Endothelial cell of umbilical vein (primary cell): ENCODE measurements around the gene CTDP1. TPM values are rescaled to one million over a fixed set of nuclear protein-coding genes. Genes with fewer than 3 reads are reported as not detected.
A peak's percentile ranks its signal among the peaks of the same experiment; 100 is the strongest.

Experiments
- BruUV-seq: library from RNA; stranded (reverse); fragments of 400-500 nt; replicated peaks from 2 replicates; lab custom pipeline; 2021; lab: Mats Ljungman, UMichigan
- CTCF ChIA-PET: fragments of 300-600, 350-600 bp; sonication (Branson Sonifier 250); formaldehyde crosslinking; loops from one replicate; lab custom pipeline; 2021; ENCODE audit warnings: antibody characterized with exemption, inconsistent platforms; lab: Charles Lee
- POLR2A ChIA-PET: fragments of 300-600, 350-600 bp; sonication (Branson Sonifier 250); formaldehyde crosslinking; loops from one replicate; lab custom pipeline; 2021; ENCODE audit warnings: antibody characterized with exemption, inconsistent platforms; lab: Charles Lee
- DNase-seq: peaks from one replicate; pipeline ENCODE4 v3.0.0-alpha.2; 2011; ENCODE audit warnings: low read depth, low spot score
- FAIRE-seq: peaks from 2 replicates; lab custom pipeline; 2011; peaks lifted over from hg19 to GRCh38; lab: Jason Lieb, UNC
- H2AFZ ChIP-seq: 2 replicates; pipeline ENCODE4 v1.6.0; 2012; ENCODE audit warnings: low read depth, low read length, control low read depth, inconsistent platforms
- H3K27ac ChIP-seq: 2 replicates; pipeline ENCODE4 v1.5.1; 2011; ENCODE audit warnings: low read depth, mild to moderate bottlenecking, control low read depth, low read length, moderate library complexity; ENCODE audit not compliant: insufficient read depth
- H3K27me3 ChIP-seq, 2 experiments: 2 replicates each; pipeline versions ENCODE4 v1.6.0 to v1.6.1; 2011; ENCODE audit warnings: low read length in 2 of 2, mixed read lengths in 1 of 2; ENCODE audit not compliant: control insufficient read depth in 2 of 2, insufficient read depth in 2 of 2
- H3K36me3 ChIP-seq, 2 experiments: 2 replicates in 1 of 2; 3 replicates in 1 of 2; pipeline ENCODE4 v1.5.1; 2011; ENCODE audit warnings: low read length in 2 of 2, mild to moderate bottlenecking in 1 of 2, moderate library complexity in 1 of 2; ENCODE audit not compliant: control insufficient read depth in 2 of 2, insufficient read depth in 2 of 2; ENCODE audit errors: extremely low read depth in 1 of 2
- H3K4me1 ChIP-seq: 3 replicates; pipeline ENCODE4 v1.5.1; 2011; ENCODE audit warnings: mild to moderate bottlenecking, low read length; ENCODE audit not compliant: control insufficient read depth, insufficient read depth; ENCODE audit errors: extremely low read depth
- H3K4me2 ChIP-seq: 2 replicates; pipeline ENCODE4 v1.6.1; 2011; ENCODE audit warnings: low read length, control low read depth, mixed read lengths; ENCODE audit not compliant: insufficient read depth
- H3K4me3 ChIP-seq, 3 experiments: fragments of 200-600 bp in 1 of 3; sonication (generic), shearing (Covaris generic) in 1 of 3; replicated peaks in 1 of 3; 2 replicates each; pipeline ENCODE4 v1.5.1; 2011 to 2016; ENCODE audit warnings: control low read depth in 3 of 3, low read length in 3 of 3, mild to moderate bottlenecking in 2 of 3, inconsistent platforms in 1 of 3, low read depth in 1 of 3, moderate library complexity in 1 of 3; ENCODE audit not compliant: insufficient read depth in 1 of 3
- H3K79me2 ChIP-seq: 2 replicates; pipeline ENCODE4 v1.6.0; 2012; ENCODE audit warnings: low read length, inconsistent platforms; ENCODE audit not compliant: control insufficient read depth, insufficient read depth
- H3K9ac ChIP-seq: replicated peaks from 2 replicates; pipeline ENCODE3; 2011; ENCODE audit warnings: low read length, control low read depth; ENCODE audit not compliant: insufficient read depth; ENCODE audit errors: extremely low read depth
- H3K9me1 ChIP-seq: replicated peaks from 3 replicates; pipeline ENCODE4 v1.6.0; 2011; ENCODE audit warnings: mild to moderate bottlenecking, low read length; ENCODE audit not compliant: control insufficient read depth, insufficient read depth; ENCODE audit errors: extremely low read depth
- H3K9me3 ChIP-seq: replicated peaks from 2 replicates; pipeline ENCODE4 v1.5.1; 2012; ENCODE audit warnings: low read length, inconsistent platforms; ENCODE audit not compliant: control insufficient read depth, insufficient read depth
- H4K20me1 ChIP-seq: replicated peaks from 2 replicates; pipeline ENCODE3; 2011; ENCODE audit warnings: mild to moderate bottlenecking, low read length; ENCODE audit not compliant: control insufficient read depth, insufficient read depth; ENCODE audit errors: extremely low read depth
- POLR2A ChIP-seq: IDR thresholded peaks from 2 replicates; pipeline ENCODE4 v1.6.1; 2012; ENCODE audit warnings: low read depth, mild to moderate bottlenecking, control low read depth, low read length
- dilution Hi-C: fragments of 300-500 bp; cut with MboI; formaldehyde crosslinking; loops from one replicate; pipeline ENCODE4 v1.15.0; 2019; ENCODE audit warnings: low sequenced_read_pairs; ENCODE audit not compliant: extremely low pct_ligation_motif_present
- intact Hi-C: fragments of 100-400 bp; cut with micrococcal nuclease; formaldehyde crosslinking; loops from one replicate; pipeline ENCODE4 v1.10.0; 2022
- polyA plus RNA-seq, 4 experiments: library from polyadenylated mRNA; depleted of rRNA in 3 of 4; stranded (reverse) in 3 of 4; unstranded in 1 of 4; fragments of >200 nt; gene quantifications; 2 replicates each; pipeline versions ENCODE4 v1.2.1 to v1.2.3, GENCODE V29; 2011 to 2012; ENCODE audit warnings: missing spikeins in 1 of 4
- total RNA-seq: library from RNA; stranded (reverse); gene quantifications from 2 replicates; pipeline ENCODE4 v1.2.3, GENCODE V29; 2021
- TF ChIP-seq, protein P1 (sequence below): IDR thresholded peaks from 2 replicates; pipeline ENCODE4 v1.6.1; 2011; ENCODE audit not compliant: insufficient read depth, insufficient read length
- TF ChIP-seq, protein P2 (sequence below), 2 donors: IDR thresholded peaks; 1 replicate in 1 of 2; 2 replicates in 1 of 2; pipeline ENCODE4 v1.5.1; 2011; ENCODE audit warnings: low read length in 2 of 2, mild to moderate bottlenecking in 2 of 2, moderate library complexity in 2 of 2, control low read depth in 1 of 2, inconsistent platforms in 1 of 2, low read depth in 1 of 2; ENCODE audit not compliant: insufficient read depth in 1 of 2; ENCODE audit errors: extremely low read depth in 1 of 2

Gene CTDP1
- total and polyA plus RNA-seq, 2 donors (not counting 3 experiments of a cell fraction or from before 2014, with no cell fraction given) = 15.3 to 27.6 TPM

DNA sequence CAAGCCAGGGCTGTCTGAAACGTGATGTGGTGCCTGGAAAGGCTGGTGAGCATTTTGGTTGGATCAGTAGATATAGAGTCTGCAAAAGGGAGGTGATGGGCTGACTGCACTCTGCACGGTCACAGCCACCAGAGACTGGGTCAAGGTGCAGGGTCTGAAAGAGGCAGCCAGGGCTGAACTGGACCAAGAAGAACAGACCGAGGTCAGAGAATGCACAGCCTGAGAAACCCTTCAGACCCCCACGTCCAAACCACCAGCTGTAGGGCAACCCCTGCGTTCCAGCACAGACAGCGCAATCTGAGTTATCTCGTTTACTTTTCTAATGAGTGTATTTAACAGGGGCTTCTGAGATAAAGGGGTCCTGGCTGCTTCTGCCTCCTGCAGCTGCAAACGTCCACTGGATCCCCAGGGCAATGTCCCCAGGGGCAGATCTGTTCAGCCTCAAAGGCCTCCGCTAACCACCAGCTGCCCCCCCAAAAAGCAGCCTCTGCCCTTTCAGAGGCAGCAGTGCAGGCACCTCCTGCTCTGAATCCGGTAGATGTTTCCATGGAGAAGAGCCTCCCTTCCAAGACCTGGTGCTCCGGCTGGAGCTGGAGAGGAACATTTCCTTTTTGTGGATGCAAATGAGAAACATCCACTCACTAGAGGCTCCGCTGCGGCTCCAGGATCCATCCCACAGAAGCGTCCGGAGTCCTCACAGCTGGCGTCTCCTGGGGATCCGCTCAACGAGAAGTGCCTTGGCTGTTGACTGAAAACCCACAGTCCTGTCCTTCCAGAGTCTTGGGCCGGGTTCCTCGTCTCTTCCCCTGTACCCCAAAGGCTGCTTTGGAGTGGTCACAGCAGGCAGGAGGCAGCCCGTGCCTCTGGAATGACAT lies 117.2 kb downstream of the CTDP1 start:
- no peak overlapping the region for H3K27ac ChIP-seq
- H3K27me3 ChIP-seq = peaks cover 23 to 29% of the 10 kb centered on the region in 2 experiments
- no peaks in the 10 kb centered on the region for H3K79me2 ChIP-seq
- no peak for FAIRE-seq
- H3K4me2 ChIP-seq = no peak overlapping the region
- no peak overlapping the region for H2AFZ ChIP-seq
- intact Hi-C loops = loop anchor here (10.0 kb wide), 1 partner anchor 158 kb away; the partner anchor contains the start of gene SLC66A2
- no peaks in the 10 kb centered on the region for H4K20me1 ChIP-seq
- POLR2A ChIA-PET = no interaction called here
- no TSS peak for BruUV-seq
- H3K4me3 ChIP-seq = no peak overlapping the region
- dilution Hi-C loops = no loop called here
- TF ChIP-seq, protein P1, sequence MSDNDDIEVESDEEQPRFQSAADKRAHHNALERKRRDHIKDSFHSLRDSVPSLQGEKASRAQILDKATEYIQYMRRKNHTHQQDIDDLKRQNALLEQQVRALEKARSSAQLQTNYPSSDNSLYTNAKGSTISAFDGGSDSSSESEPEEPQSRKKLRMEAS = no peak
- H3K4me1 ChIP-seq = peaks cover 2% of the 10 kb centered on the region
- no peak for DNase-seq
- no peaks in the 10 kb centered on the region for H3K9me1 ChIP-seq
- no peak overlapping the region for H3K9ac ChIP-seq
- H3K9me3 ChIP-seq = no peaks in the 10 kb centered on the region
- H3K36me3 ChIP-seq = no peaks in the 10 kb centered on the region
- CTCF ChIA-PET = interaction anchor here (0.8 kb wide), 1 partner anchor 363 kb away, joined by 3 read pairs; no protein-coding TSS in a partner anchor

DNA sequence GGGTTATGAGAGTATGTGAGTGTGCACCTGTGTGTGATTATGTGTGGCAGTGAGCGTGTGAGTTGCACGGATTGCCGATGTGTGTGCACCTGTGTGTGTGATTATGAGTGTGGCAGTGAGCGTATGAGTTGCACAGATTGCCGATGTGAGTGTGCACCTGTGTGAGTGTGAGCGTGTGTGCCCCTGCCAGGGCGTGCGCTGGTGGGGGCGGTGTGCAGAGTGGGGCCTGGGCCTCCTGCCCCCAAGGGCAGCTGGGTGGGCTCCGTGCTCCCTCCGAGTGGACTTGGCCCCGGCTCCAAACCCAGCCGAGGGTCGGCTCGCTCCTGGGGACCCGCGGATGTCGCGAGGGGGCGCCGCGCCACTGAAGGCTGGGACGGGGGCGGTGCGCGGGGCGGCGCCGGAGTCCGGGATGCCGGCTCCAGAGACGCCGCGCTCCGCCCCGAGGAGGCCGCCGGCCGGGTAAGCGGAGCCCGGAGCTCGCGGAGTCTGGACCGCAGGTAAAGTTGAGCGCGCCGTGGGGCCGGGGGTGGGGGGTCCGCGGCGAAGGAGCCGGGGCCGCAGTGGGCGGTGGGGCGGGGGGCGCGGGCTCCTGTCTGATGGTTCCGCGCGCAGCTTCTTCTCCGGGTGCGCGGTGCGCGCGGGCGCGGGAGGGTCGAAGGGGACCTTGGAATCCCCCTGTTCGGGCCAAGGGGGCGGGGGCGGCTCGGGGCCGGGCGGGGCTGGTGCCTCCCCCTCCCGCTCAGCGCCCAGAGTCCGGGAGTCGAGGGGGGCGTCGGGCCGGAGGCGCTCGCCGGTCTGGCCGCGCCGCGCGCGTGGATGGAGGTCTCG lies 118.1 kb downstream of the CTDP1 start, which contains the start of gene KCNG2:
KCNG2 (plus strand) TSS at position 421 of the 828 bp plus-strand sequence. CDS start 65,730 bp downstream, outside the sequence.
- H3K9me1 ChIP-seq = no peaks in the 10 kb centered on the region
- ChIA-PET POLR2A (interaction anchor here (0.6 kb wide), 1 partner anchor 153 kb away, joined by 4 read pairs; no protein-coding TSS in a partner anchor), CTCF (interaction anchor here (0.6 to 0.8 kb wide), 3 partner anchors 21 to 362 kb away, joined by 3 read pairs; no protein-coding TSS in a partner anchor)
- dilution Hi-C loops (no loop called here), intact Hi-C loops (loop anchor here (10.0 kb wide), 1 partner anchor 157 kb away; the partner anchor contains the start of gene SLC66A2)
- no peak within 1 kb of the TSS for H3K9ac ChIP-seq
- FAIRE-seq (no peak), DNase-seq (no peak)
- H3K36me3 ChIP-seq = no peaks in the 10 kb centered on the region
- no peak within 1 kb of the TSS for H2AFZ ChIP-seq
- TF ChIP-seq, protein P2, sequence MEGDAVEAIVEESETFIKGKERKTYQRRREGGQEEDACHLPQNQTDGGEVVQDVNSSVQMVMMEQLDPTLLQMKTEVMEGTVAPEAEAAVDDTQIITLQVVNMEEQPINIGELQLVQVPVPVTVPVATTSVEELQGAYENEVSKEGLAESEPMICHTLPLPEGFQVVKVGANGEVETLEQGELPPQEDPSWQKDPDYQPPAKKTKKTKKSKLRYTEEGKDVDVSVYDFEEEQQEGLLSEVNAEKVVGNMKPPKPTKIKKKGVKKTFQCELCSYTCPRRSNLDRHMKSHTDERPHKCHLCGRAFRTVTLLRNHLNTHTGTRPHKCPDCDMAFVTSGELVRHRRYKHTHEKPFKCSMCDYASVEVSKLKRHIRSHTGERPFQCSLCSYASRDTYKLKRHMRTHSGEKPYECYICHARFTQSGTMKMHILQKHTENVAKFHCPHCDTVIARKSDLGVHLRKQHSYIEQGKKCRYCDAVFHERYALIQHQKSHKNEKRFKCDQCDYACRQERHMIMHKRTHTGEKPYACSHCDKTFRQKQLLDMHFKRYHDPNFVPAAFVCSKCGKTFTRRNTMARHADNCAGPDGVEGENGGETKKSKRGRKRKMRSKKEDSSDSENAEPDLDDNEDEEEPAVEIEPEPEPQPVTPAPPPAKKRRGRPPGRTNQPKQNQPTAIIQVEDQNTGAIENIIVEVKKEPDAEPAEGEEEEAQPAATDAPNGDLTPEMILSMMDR (IDR thresholded peaks at IDR 0.05; ENCODE audit: extremely low read depth in 1 of 2, insufficient read depth in 1 of 2, low read depth in 1 of 2, low read length in 2 of 2) = peak in 1 of 2 donors; percentile 10
- TF ChIP-seq POLR2A = no peak
- H3K4me1 ChIP-seq = peaks cover 2% of the 10 kb centered on the region
- BruUV-seq = no TSS peak
- H3K9me3 ChIP-seq = no peaks in the 10 kb centered on the region
- H4K20me1 ChIP-seq = no peaks in the 10 kb centered on the region
- H3K27me3 ChIP-seq = peaks cover 23 to 29% of the 10 kb centered on the region in 2 experiments
- no peak within 1 kb of the TSS for H3K4me3 ChIP-seq
- no peak within 1 kb of the TSS for H3K27ac ChIP-seq
- no peaks in the 10 kb centered on the region for H3K79me2 ChIP-seq
- H3K4me2 ChIP-seq = no peak within 1 kb of the TSS
